NCI-H1436 treated with DMSO at 0.1 percent for 48 hours (cell line): ENCODE measurements around the gene DYNC1I2.

Experiments
- DNase-seq: peaks from one replicate; lab custom pipeline; 2025; lab: John Stamatoyannopoulos, UW

DYNC1I2 gene

DNA sequence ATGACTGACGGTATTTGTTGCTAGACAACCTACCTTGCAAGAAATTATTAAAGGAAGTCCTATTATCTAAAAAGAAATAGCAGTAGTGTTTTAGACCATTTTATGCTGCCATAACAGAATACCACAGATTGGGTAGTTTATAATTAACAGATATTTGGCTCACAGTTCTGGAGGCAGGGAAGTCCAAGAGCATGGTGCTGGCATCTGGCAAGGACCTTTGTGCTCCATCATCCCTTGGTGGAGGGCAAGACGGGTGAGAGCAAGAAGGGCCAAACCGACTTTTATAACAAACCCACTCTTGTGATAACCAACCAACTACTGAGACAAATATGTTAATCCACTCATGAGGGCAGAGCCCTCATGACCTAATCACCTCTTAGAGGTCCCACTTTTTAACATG lies 91.2 kb downstream of the DYNC1I2 start:
- DNase-seq: no peak

DNA sequence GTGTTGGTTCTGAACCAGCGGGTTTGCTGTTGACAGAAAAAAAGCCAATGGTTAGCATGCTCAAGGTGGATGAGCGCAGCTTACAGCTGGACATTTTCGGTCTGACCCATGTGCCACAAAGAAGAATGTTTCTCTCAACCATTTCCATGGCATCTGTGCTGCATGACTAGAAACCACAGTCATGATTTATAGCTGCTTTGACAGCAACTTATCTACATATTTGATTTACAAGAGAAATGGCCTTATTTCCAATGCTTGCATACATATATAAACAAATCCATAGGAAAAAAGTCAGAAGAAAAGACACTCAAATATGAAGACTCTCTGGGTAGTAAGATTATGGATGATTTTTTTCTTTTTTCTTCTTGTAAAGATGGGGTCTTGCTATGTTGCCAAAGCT lies 98.2 kb downstream of the DYNC1I2 start:
- no peak for DNase-seq

DNA sequence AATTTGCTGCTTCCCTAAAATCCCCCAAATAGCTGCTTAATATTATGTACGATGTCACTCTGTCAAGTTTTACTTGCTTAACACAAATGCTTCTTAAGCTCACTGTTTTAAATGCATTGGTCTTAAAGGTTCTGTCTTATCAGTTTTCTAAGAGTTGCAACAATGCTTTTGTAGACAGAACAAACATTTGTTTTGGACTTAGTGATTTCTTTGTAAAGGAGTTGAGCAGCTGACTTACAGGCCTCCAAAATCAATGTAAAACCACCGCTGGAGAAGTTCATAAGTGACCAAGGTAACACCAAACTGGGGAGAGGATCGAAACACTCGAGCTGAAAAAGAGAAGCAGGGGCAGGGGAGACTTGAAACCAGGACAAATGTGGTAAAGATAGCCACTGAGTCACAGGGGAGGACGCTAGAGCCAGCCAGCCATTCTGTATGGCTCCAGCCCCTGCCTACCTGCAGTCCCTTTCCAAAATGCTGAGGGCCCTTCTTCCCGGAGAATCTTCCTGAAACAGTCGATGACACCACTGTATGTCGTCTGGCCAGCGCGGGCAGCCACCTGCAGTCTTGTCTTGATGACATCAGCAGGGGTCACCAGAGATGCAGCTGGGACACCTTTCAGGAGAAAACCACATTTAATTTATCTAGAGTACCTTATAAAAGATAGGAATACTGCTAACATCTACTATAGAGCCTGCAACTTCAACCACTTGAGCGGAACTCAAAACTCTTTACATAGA lies 100.2 kb downstream of the DYNC1I2 start:
- DNase-seq: no peak

DNA sequence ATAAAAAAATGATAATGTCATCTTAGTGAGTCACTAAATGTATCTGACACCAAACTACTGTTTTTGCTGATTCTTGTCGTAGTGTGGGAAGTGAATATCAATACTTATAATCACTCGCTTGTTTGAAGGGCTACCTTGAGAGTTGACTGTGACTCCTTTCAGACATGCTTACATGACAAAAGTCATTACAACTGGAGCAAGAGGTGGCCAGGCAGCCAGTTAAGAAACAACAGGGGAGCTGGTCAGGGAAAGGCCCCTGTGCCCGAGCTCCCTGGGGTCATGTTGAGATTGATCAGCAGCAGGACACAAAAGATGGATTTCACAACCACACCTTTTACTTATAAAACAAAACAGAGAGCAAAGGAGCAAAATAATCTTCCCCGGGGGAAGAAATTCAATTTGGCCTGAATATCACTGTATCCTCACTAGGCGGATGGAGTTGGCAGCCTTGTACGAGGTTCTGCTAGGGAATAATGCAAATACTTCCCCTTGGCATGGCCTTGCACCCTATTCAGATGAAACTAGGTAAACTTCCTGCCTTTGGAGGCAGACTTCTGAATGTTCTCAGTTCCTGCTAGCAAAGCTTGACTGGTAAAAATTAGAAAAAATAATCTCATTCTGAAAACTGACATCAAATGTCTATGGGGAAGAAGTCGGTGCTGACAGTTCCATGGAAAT lies 101.2 kb downstream of the DYNC1I2 start:
- DNase-seq: no peak

DNA sequence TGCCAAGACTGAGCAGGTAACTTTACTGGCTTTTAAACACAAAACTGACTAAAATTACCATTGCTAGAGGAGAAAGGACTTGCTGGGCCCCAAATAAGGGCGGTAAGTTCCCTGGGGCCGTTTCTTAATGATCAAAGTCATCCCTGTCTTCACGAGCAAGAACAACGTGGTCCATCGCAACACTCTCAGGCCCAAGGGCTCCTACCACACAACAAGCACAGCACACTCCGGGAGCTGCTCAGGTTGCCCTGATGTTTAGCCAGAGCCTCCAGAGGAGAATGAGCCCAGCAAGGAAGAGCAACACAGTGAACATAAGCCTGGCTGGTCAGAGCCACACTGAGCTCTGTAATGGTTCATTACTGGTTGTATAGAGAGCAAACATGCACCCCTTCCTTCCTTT lies 102.7 kb downstream of the DYNC1I2 start:
- DNase-seq: no peak

DNA sequence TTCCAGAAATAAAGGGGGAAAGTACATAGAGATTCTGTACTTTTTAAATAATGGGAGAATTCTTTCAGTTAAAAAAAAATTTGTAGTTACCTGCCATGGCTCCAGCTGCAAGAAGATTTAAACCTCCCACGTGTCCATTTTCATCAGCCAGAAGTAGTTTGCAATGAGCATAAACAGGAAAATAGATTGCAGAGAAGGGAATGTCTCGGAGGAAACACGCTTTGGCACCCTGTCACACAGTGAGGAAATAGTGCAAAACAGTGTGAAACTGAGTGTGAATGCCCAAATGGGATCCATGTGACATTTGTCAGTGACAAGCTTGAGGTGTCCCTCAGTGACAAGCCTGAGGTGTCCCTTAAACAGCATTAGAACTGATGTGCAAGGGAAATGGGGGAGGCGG lies 104.1 kb downstream of the DYNC1I2 start:
- DNase-seq: no peak

DNA sequence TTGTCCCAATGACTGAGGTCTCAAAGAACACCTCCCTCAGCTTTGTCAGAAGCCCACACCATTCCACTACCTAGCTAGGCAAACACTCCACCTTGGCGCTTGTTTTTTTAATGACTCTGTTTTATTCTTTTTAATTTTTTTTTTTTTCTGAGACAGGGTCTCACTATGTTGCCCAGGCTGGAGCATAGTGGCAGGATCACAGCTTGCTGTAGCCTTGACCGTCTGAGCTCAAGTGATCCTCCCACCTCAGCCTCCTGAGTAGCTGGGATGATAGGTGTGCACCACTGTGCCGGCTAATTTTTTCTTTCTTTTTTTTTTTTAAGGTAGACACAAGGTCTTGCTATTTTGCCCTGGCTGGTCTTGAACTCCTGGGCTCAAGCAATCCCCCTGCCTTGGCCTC lies 104.9 kb downstream of the DYNC1I2 start:
- DNase-seq: no peak

DNA sequence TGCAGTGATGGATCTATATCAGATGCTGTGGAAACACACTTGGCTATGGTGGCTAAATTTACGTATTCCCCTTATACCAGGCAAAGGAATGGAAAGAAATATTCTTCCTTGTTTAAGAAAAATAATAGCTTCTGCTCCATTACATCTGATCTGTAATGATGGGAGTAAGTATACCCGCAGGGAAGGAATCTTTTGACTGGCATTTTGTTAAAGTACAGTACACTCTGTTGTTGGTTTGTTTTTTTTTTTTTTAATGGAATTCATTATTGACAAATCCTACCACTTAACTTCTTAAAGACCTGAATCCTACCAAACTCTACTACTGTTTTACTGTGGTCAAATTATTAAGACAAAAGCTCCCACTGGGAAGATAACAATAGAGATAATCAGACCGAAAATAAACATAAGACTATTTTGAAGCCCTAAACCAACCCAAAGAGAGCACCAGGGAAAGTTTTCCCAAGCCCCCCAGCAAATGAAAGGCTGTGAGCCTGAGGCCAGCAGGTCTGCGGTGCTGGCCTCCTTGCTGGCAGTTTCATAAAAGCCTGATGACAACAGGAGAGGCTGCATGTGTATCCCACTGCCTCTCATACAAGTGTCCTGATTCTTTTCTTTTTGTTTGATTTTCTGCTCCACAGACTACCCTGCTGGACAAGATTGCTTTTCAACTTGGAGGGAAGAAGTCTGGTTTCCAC lies 105.8 kb downstream of the DYNC1I2 start:
- DNase-seq: no peak

DNA sequence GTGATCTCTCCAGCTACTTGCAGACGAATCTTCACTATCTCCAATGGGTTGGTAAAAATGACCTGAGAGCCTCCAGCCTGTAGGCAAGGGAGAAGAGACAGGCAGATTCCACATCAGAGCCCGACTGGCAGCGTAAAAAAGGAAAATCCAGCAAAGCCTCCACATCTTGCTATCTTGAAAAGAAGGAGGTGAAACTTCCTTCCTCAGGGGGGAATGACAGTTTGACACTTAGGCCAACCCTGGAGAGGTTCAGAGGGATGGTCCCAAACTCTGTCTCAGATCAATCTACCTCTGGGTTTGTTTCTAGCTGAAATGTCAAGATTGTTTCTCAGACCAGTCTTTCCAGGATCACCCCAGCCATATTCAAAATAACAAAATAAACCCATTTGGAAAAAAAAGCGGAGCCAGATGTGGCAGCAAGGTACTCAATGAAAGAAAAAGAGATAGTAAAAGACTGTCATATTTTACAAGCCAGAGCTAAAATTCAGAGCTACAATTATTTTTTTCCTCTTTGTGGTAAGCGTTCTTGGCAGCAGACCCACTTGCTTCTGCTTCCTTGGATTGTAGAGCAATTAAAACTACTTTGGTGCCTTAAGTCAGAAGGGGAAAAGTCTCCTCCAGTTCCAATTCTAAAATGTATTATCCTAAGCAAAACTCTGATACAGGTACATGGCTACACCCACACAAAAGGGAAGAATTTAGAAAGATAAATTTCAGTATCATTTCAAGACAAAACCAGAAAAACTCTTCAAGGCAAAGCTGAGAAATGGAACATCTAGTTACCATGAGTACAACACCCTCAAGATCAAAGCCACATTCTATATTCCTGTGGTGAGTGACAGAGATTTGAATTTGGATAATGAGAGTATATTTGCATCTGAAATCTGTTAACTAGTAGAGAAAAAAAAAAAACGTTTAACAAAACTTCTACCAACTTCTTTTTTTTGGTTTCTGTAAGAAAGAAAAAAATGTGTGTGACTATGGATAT lies 106.7 kb downstream of the DYNC1I2 start:
- no peak for DNase-seq

DNA sequence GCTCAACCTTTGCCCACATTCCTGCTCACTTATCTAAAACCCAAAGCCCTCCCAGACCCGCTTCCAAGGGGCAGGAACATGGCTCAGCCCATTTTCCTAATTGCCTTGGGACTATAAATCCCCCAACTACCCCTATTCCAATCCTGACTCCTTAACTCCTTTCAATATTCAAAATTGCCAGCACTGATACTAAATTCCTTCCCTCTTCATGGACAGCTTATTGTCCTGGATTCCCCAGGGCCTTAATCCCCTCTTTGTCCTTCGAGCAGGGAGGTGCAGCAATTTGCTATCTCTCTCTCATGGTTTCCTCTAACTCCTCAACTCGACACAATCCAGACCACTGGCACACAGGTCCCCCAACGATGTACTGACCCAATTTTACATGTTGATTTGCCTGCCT lies 107.6 kb downstream of the DYNC1I2 start:
- no peak for DNase-seq
